H54 (cell line): ENCODE measurements around the gene CTIF.
"Not testable (repeated sequence)": the region's sequence is repeated elsewhere in the genome, so short reads cannot be mapped to it uniquely, and the experiment has no call there.

Experiments used
- DNase-seq: peaks from one replicate; pipeline ENCODE4 v3.0.0; 2011; ENCODE audit warnings: low spot score, mixed read lengths; ENCODE audit not compliant: insufficient read length
- FAIRE-seq: peaks from 3 replicates; lab custom pipeline; 2011; peaks lifted over from hg19 to GRCh38; lab: Jason Lieb, UNC
- POLR2A ChIP-seq: IDR thresholded peaks from 2 replicates; pipeline ENCODE4 v1.6.1; 2011; ENCODE audit warnings: low read depth, mild to moderate bottlenecking, low read length

Gene CTIF

GRCh38 chr18:48861181-48861708, 322.4 kb downstream of the CTIF start:
- FAIRE-seq (no peak), DNase-seq (no peak)
- no peak for TF ChIP-seq POLR2A

GRCh38 chr18:48862132-48862531, 323.3 kb downstream of the CTIF start:
- no peak for DNase-seq
- no peak for TF ChIP-seq POLR2A
- no peak for FAIRE-seq

- TF ChIP-seq POLR2A, result no peak
These were observed 323.9 kb downstream of the CTIF start for GRCh38 chr18:48862678-48863270.

GRCh38 chr18:48863432-48864065, 324.7 kb downstream of the CTIF start:
- no peak for FAIRE-seq

More at GRCh38 chr18:48862678-48863270, 323.9 kb downstream of the CTIF start:
- FAIRE-seq (no peak), DNase-seq (no peak)

DNA sequence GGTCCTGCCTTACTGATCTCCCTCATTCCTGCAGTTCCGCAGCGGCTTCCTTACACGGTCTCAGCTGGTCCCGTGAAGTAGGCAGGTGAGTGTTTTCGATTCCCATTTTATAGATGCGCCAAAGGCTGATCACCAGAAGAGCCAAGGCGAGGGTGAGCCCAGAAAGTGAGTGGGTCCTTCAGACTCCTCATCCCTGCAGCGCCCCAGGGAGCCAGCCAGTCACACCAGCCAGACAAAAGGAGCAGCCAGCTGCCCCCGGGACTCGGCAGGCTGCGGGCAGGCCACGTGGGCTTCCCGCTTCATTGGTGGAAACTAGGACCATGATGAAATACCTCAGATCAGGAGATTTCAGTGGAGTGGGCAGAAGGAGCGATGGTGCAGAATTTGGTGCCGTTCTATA, 326.0 kb downstream of the CTIF start:
- FAIRE-seq, result no peak
- no peak for DNase-seq
- no peak for TF ChIP-seq POLR2A

More at GRCh38 chr18:48863432-48864065, 324.7 kb downstream of the CTIF start:
- no peak for DNase-seq
- no peak for TF ChIP-seq POLR2A

DNA sequence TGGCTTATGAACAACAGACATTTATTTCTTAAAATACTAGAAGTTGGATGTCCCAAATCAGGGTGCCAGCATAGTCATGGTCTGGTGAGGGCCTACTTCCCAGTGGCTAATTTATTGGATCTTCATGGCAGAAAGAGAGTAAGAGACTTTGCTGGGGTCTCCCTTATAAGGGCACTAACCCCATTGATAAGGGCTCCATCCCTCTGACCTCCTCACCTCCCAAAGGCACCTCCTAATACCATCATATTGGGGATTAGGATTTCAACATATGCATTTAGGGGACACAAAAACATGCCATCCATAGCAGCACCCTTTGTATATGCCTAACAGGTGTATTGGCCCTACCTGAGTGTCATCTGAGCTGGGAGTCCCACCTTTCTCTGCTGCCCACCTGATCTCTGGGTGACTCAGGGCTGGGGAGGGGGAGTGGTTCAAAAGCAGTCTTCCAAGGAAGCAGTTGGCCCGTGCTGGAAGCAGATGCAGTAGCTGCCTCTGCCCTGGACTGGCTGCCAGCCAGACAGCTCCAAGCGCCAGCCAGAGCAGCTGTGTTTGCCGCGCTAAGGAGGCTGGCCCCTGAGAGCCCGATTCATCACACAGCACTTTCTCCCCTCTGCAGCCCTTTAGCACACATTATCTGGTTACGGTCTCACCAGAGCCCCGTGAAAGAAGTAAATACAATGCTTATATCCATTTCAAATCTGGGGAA, 327.4 kb downstream of the CTIF start:
- TF ChIP-seq POLR2A, result no peak
- DNase-seq, result no peak
- FAIRE-seq, result no peak

DNA sequence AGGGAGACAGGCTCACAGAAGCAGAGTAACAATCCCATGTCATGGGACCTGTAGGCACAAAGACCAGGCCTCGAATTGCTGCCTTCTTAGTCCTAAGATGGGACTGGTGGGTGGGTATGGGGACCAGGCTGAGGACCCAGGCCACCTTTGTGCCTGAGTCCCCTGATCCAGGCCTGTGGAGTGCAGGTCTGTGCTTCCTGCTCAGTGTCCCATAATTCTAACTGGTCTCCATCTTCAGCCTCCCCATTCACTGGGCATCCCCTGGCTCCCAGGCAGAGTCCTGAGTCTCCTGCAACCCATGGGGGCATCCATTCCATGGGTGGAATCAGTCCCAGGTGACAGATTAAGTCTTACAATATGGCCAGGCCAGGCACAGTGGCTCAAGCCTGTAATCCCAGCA, 328.0 kb downstream of the CTIF start:
- FAIRE-seq, result no peak
- TF ChIP-seq POLR2A, result no peak

DNA sequence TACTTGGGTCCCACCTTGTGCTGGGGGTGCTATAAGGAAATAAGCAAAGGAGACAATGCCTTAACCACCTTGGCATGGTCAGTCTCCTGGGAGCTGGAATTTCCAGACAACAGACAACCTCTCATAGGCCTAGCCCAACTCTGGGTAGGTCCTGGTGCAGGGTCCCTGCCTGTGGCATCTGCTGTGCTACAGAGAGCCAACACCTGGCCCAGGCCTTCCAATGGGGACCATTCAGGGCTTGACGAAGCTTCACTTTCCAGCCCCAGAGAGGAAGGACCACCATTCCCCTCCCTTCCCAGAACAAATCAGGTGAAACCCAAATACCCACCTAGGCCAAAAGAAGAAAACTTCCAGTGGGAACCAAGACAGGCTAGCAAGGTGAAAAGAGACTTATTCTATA, 329.1 kb downstream of the CTIF start:
- TF ChIP-seq POLR2A, result no peak
- FAIRE-seq, result no peak
- DNase-seq, result no peak

More for the DNA sequence above, 328.0 kb downstream of the CTIF start:
- DNase-seq, result no peak

DNA sequence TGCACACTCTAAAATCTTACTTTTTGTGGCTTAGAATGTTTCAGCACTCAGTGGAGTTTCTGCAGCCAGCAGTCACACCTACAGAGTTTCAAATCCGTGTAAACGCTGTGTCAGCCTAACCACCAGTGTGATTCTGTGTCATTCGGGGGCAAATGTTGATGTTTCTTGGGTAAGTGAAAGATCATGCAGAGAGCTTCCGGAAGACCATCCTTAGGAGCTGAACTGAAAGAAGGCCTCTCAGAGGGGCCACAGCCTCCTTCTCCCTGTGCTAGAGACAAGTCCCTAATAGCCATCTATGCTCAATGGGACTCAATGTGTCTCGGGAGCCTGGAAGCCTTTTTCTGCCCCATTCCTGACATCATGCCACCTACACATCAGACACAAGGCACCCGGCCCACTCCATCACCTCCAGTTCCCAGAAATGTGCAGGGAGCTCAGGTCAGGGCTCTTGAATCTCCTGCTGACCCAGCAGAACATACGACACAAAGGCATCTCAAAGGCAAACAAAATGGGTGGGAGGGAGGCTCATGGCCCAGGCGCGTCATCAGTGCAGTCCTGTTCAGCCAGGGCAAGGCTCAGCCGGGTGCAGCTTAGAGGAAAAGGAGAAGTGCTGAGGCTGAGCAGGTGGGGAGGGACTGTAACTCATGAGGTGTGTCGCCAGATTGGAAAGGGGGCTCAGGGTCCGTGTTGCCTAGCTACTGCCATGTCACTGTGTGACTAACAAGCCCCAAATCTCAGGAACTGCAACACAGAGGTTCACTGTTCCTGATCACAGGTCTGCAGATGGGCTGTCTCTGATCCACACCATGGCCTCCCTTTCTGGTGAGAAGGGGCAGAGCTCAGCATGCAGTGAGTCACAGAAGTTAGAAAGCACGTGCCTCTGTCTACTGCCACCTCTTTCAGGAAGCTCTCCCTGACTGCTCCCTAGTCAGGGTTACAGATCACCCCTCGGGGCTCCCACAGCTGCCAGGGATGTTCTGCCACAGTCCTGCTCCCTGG, 329.9 kb downstream of the CTIF start:
- no peak for FAIRE-seq
- TF ChIP-seq POLR2A, result no peak
- no peak for DNase-seq

- DNase-seq, result no peak
These were observed 330.8 kb downstream of the CTIF start for GRCh38 chr18:48869591-48869990.

GRCh38 chr18:48870926-48871325, 332.1 kb downstream of the CTIF start:
- FAIRE-seq, DNase-seq: not testable (repeated sequence)

More at GRCh38 chr18:48869591-48869990, 330.8 kb downstream of the CTIF start:
- no peak for TF ChIP-seq POLR2A
- FAIRE-seq, result no peak

- DNase-seq, result no peak
- no peak for FAIRE-seq
These were observed 332.7 kb downstream of the CTIF start for GRCh38 chr18:48871391-48872166.

More at GRCh38 chr18:48871391-48872166, 332.7 kb downstream of the CTIF start:
- TF ChIP-seq POLR2A, result no peak
